HEK293 (cell line): ENCODE measurements around the gene FBXW5.

Experiments
- CTCF ChIA-PET: fragments of 350-600 bp; formaldehyde crosslinking; extraction: SDS; loops from one replicate; lab custom pipeline; 2021; ENCODE audit warnings: antibody characterized with exemption; lab: Yijun Ruan, JAX
- POLR2A ChIA-PET: fragments of 300-600 bp; formaldehyde crosslinking; extraction: SDS; loops from one replicate; lab custom pipeline; 2020; ENCODE audit warnings: antibody characterized with exemption, inconsistent platforms; lab: Yijun Ruan, JAX
- H3K27ac ChIP-seq: fragments of 200-500 bp; sonication (Bioruptor generic); 2 replicates; pipeline ENCODE4 v1.5.1; 2014; ENCODE audit warnings: low read depth, low read length, control low read depth, inconsistent platforms; ENCODE audit errors: extremely low read depth
- H3K36me3 ChIP-seq, 2 experiments: fragments of 200-500 bp in 1 of 2; sonication (Bioruptor generic) in 1 of 2; 1 replicate in 1 of 2; 2 replicates in 1 of 2; pipeline ENCODE4 v1.5.1; 2014 to 2017; ENCODE audit warnings: inconsistent platforms in 2 of 2, low read length in 2 of 2; ENCODE audit not compliant: control insufficient read depth in 2 of 2, insufficient read depth in 1 of 2
- H3K4me1 ChIP-seq: fragments of 200-500 bp; sonication (Bioruptor generic); 2 replicates; pipeline ENCODE4 v1.5.1; 2014; ENCODE audit warnings: mild to moderate bottlenecking, low read length, inconsistent platforms; ENCODE audit not compliant: control insufficient read depth, insufficient read depth
- H3K4me3 ChIP-seq: 2 replicates; pipeline ENCODE4 v1.5.1; 2011; ENCODE audit warnings: low read depth, mild to moderate bottlenecking, control low read depth, low read length, moderate library complexity
- H3K9me3 ChIP-seq: fragments of 200-500 bp; sonication (Bioruptor generic); 2 replicates; pipeline ENCODE4 v1.5.1; 2014; ENCODE audit warnings: low read depth, low read length, inconsistent platforms; ENCODE audit not compliant: control insufficient read depth, insufficient read depth
- ATF2 ChIP-seq: fragments of 450-650 bp; formaldehyde crosslinking; IDR thresholded peaks from 2 replicates; pipeline ENCODE4 v1.5.1; 2016; ENCODE audit warnings: missing biosample characterization, missing genetic modification characterization, low read depth
- BCL6B ChIP-seq: fragments of 450-650 bp; formaldehyde crosslinking; IDR thresholded peaks from 2 replicates; pipeline ENCODE4 v1.5.1; 2017; ENCODE audit warnings: missing biosample characterization, missing genetic modification characterization
- KLF16 ChIP-seq: fragments of 450-650 bp; formaldehyde crosslinking; IDR thresholded peaks from 2 replicates; pipeline ENCODE4 v1.5.1; 2017; ENCODE audit warnings: missing biosample characterization, missing genetic modification characterization
- MEIS1 ChIP-seq: sonication (generic); formaldehyde crosslinking; IDR thresholded peaks from 2 replicates; pipeline ENCODE4 v1.8.1; 2022; ENCODE audit warnings: missing genetic modification reagents, mild to moderate bottlenecking, borderline replicate concordance
- PRDM4 ChIP-seq: fragments of 450-650 bp; formaldehyde crosslinking; IDR thresholded peaks from 2 replicates; pipeline ENCODE4 v1.5.1; 2017; ENCODE audit warnings: missing biosample characterization, missing genetic modification characterization
- SCRT2 ChIP-seq: fragments of 450-650 bp; formaldehyde crosslinking; IDR thresholded peaks from 2 replicates; pipeline ENCODE4 v1.5.1; 2016; ENCODE audit warnings: missing biosample characterization, missing genetic modification characterization
- ZBTB1 ChIP-seq: fragments of 450-650 bp; formaldehyde crosslinking; IDR thresholded peaks from 2 replicates; pipeline ENCODE4 v1.5.1; 2016; ENCODE audit warnings: missing biosample characterization, missing genetic modification characterization
- ZBTB44 ChIP-seq: fragments of 450-650 bp; IDR thresholded peaks from 2 replicates; pipeline ENCODE4 v1.5.1; 2018; ENCODE audit warnings: missing biosample characterization, mild to moderate bottlenecking, missing genetic modification characterization
- ZBTB8A ChIP-seq: fragments of 450-650 bp; formaldehyde crosslinking; IDR thresholded peaks from 2 replicates; pipeline ENCODE4 v1.5.1; 2016; ENCODE audit warnings: missing biosample characterization, missing genetic modification characterization
- ZNF138 ChIP-seq: fragments of 450-650 bp; formaldehyde crosslinking; IDR thresholded peaks from 2 replicates; pipeline ENCODE4 v1.5.1; 2016; ENCODE audit warnings: missing biosample characterization, missing genetic modification characterization, borderline replicate concordance
- ZNF148 ChIP-seq: fragments of 450-650 bp; formaldehyde crosslinking; IDR thresholded peaks from 2 replicates; pipeline ENCODE4 v1.5.0; 2017; ENCODE audit warnings: missing biosample characterization, missing genetic modification characterization, borderline replicate concordance
- ZNF169 ChIP-seq: fragments of 450-650 bp; formaldehyde crosslinking; IDR thresholded peaks from 2 replicates; pipeline ENCODE4 v1.5.1; 2016; ENCODE audit warnings: missing biosample characterization, missing genetic modification characterization
- ZNF2 ChIP-seq: fragments of 450-650 bp; formaldehyde crosslinking; IDR thresholded peaks from 2 replicates; pipeline ENCODE4 v1.5.1; 2016; ENCODE audit warnings: missing biosample characterization, missing genetic modification characterization
- ZNF239 ChIP-seq: fragments of 450-650 bp; formaldehyde crosslinking; IDR thresholded peaks from 2 replicates; pipeline ENCODE4 v1.5.1; 2016; ENCODE audit warnings: missing biosample characterization, missing genetic modification characterization
- ZNF404 ChIP-seq: fragments of 450-650 bp; formaldehyde crosslinking; IDR thresholded peaks from 2 replicates; pipeline ENCODE4 v1.5.1; 2017; ENCODE audit warnings: missing biosample characterization, missing genetic modification characterization
- ZNF488 ChIP-seq: fragments of 450-650 bp; formaldehyde crosslinking; IDR thresholded peaks from 2 replicates; pipeline ENCODE4 v1.5.1; 2016; ENCODE audit warnings: missing biosample characterization, missing genetic modification characterization
- ZNF558 ChIP-seq: fragments of 450-650 bp; formaldehyde crosslinking; IDR thresholded peaks from 2 replicates; pipeline ENCODE4 v1.5.1; 2016; ENCODE audit warnings: missing biosample characterization, missing genetic modification characterization
- ZNF629 ChIP-seq: fragments of 450-650 bp; formaldehyde crosslinking; IDR thresholded peaks from 2 replicates; pipeline ENCODE4 v1.5.1; 2017; ENCODE audit warnings: missing biosample characterization, missing genetic modification characterization
- ZNF701 ChIP-seq: fragments of 450-650 bp; formaldehyde crosslinking; IDR thresholded peaks from 2 replicates; pipeline ENCODE4 v1.5.1; 2016; ENCODE audit warnings: missing biosample characterization, missing genetic modification characterization
- ZNF76 ChIP-seq: fragments of 450-650 bp; formaldehyde crosslinking; IDR thresholded peaks from 2 replicates; pipeline ENCODE4; 2016; ENCODE audit warnings: low read depth, missing biosample characterization, missing genetic modification characterization, borderline replicate concordance

FBXW5 gene

GRCh38 chr9:136907011-136907914 lies 37.3 kb downstream of the FBXW5 start:
- TF ChIP-seq ZNF169 (peak; percentile 2; the same call in 1 of the 2 replicates), ZNF138 (no peak)
- ChIA-PET CTCF (interaction anchor here (0.8 kb wide), 1 partner anchor 128 kb away, joined by 3 read pairs; no protein-coding TSS in a partner anchor), POLR2A (no interaction called here)
- peaks cover 17 to 70% of the 10 kb centered on the region in 2 experiments; a peak in 2 of 3 replicates for H3K36me3 ChIP-seq
- no peak overlapping the region for H3K4me3 ChIP-seq
- no peaks in the 10 kb centered on the region for H3K4me1 ChIP-seq
- no peak overlapping the region for H3K27ac ChIP-seq
- no peaks in the 10 kb centered on the region for H3K9me3 ChIP-seq

GRCh38 chr9:136906266-136906665 lies 38.3 kb downstream of the FBXW5 start:
- H3K27ac ChIP-seq: no peak overlapping the region
- POLR2A ChIA-PET: no interaction called here
- no peaks in the 10 kb centered on the region for H3K9me3 ChIP-seq
- H3K4me1 ChIP-seq: no peaks in the 10 kb centered on the region
- CTCF ChIA-PET: interaction anchor here (1.0 kb wide), 1 partner anchor 20 kb away, joined by 3 read pairs; no protein-coding TSS in a partner anchor
- TF ChIP-seq KLF16 (tag by site-specific recombination): no peak
- no peak for TF ChIP-seq ZBTB44 (tag by site-specific recombination)
- TF ChIP-seq MEIS1 (CRISPR knock-in tag): no peak
- no peak for TF ChIP-seq ATF2 (tag by site-specific recombination)
- no peak for TF ChIP-seq ZBTB8A (tag by site-specific recombination)
- no peak for TF ChIP-seq ZNF701 (tag by site-specific recombination)
- no peak for TF ChIP-seq SCRT2
- TF ChIP-seq ZNF558: no peak
- no peak for TF ChIP-seq ZNF404
- no peak for TF ChIP-seq ZNF629 (tag by site-specific recombination)
- TF ChIP-seq ZNF76 (tag by site-specific recombination): no peak
- no peak for TF ChIP-seq ZNF2 (tag by site-specific recombination)
- no peak for TF ChIP-seq ZNF239 (tag by site-specific recombination)
- TF ChIP-seq ZNF488 (tag by site-specific recombination): no peak
- no peak for TF ChIP-seq ZNF169
- H3K4me3 ChIP-seq: no peak overlapping the region
- H3K36me3 ChIP-seq: peaks cover 15 to 75% of the 10 kb centered on the region in 2 experiments; a peak in 2 of 3 replicates

- Histone ChIP-seq H3K27ac (no peak overlapping the region), H3K9me3 (no peaks in the 10 kb centered on the region), H3K4me1 (no peaks in the 10 kb centered on the region), H3K4me3 (no peak overlapping the region), H3K36me3 (peaks cover 19 to 79% of the 10 kb centered on the region in 2 experiments; a peak in 2 of 3 replicates)
- POLR2A ChIA-PET: interaction anchor here (0.6 to 1.5 kb wide), 4 partner anchors 17 to 176 kb away, joined by 3 to 5 read pairs (median 3); partner anchors contain the start of gene TRAF2
- CTCF ChIA-PET: no interaction called here
- TF ChIP-seq BCL6B (tag by site-specific recombination): no peak
- TF ChIP-seq ZBTB1 (tag by site-specific recombination): no peak
- no peak for TF ChIP-seq ZNF148
- no peak for TF ChIP-seq PRDM4 (tag by site-specific recombination)
These were observed 41.4 kb downstream of the FBXW5 start for GRCh38 chr9:136903041-136903554.
